Lower lobe of right lung (tissue), 2 donors: ENCODE data around the gene UVRAG. TPM values are rescaled to one million over a fixed set of nuclear protein-coding genes. Genes with fewer than 3 reads are reported as not detected.

ENCODE experiments used
- ATAC-seq, 2 donors: fragments of 200-7000 bp; cut with Tn5 transposase; one replicate each; pipeline ENCODE4 v1.9.1; 2020 to 2022; ENCODE audit warnings: mild to moderate bottlenecking in 2 of 2, moderate library complexity in 2 of 2
- DNase-seq: peaks from one replicate; pipeline ENCODE4 v3.0.0-alpha.2; 2020
- H3K27ac ChIP-seq: fragments of 200-600 bp; one replicate; pipeline ENCODE4 v1.8.0; 2022
- H3K27me3 ChIP-seq: fragments of 200-600 bp; one replicate; pipeline ENCODE4 v1.8.0; 2022; ENCODE audit warnings: low read depth
- H3K36me3 ChIP-seq: fragments of 200-600 bp; one replicate; pipeline ENCODE4 v1.8.0; 2022; ENCODE audit warnings: mild to moderate bottlenecking
- H3K4me1 ChIP-seq: fragments of 200-600 bp; one replicate; pipeline ENCODE4 v1.8.0; 2022
- H3K4me3 ChIP-seq: fragments of 200-600 bp; one replicate; pipeline ENCODE4 v1.8.0; 2022; ENCODE audit warnings: mild to moderate bottlenecking
- H3K9me3 ChIP-seq: fragments of 200-600 bp; one replicate; pipeline ENCODE4 v1.8.0; 2022
- CTCF ChIP-seq: fragments of 200-600 bp; IDR thresholded peaks from one replicate; pipeline ENCODE4 v1.8.0; 2022; ENCODE audit warnings: antibody characterized with exemption, mild to moderate bottlenecking
- intact Hi-C: fragments of 100-400 bp; cut with DNase I; formaldehyde crosslinking; loops from one replicate; pipeline ENCODE4 v1.11.0; 2022
- total RNA-seq: library from RNA; stranded (reverse); fragmentation: NEBNext Ultra II Directional; extraction: Animal tissue kit (Norgen Biotek cat#: 25700); gene quantifications from one replicate; pipeline ENCODE4 v1.2.1, GENCODE V29; 2021
- donor health status: DM: no; HTN: yes; CAD: no; lungs with severe emphysema.

The UVRAG gene
- total RNA-seq, 1 donor from 2014 or later, result 36.0 TPM

DNA sequence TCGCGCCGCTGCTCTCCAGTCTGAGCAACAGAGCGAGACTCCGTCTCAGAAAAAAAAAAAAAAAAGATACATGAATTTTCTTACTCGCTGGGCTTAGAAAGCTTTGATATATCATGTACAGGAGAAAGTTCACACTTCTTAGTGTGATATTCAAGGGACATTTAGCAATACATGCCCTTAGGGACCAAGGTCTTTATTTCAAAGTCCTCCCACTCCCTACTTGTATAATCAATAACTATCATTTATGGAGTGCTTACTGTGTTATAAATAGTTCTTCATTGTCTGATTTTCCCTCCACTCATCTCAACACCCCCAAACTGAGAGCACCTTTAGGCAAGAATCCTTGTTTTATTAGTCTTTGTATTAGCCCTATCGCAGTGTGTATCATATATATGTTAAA, 103.3 kb downstream of the UVRAG start:
- H3K27ac ChIP-seq, result no peak overlapping the region
- no peak for TF ChIP-seq CTCF
- no peak for DNase-seq

DNA sequence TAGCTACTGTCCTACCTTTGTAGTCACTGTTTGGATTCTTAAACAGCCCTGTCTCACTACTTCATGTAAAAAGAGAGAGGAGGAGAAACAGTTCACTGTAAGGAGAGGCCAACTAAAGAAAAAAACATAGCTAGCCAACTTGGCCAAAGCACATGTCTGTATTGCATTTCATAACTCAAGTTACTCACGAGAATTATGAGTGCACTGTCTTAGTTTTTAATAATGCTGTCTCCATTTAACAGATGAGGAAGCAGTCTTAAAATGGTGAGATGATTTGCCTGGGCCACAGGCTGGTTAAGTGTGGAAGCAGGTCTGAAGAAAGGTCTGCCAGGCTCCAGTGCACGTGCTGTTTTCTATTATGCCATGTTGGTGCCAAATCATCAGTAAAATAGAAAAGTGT, 104.5 kb downstream of the UVRAG start:
- intact Hi-C loops, result no loop called here
- H3K4me3 ChIP-seq, result no peak overlapping the region
- H3K27ac ChIP-seq, result no peak overlapping the region
- no peaks in the 10 kb centered on the region for H3K27me3 ChIP-seq
- DNase-seq, result no peak
- H3K36me3 ChIP-seq, result no peaks in the 10 kb centered on the region
- no peaks in the 10 kb centered on the region for H3K9me3 ChIP-seq
- ATAC-seq, result no peak
- H3K4me1 ChIP-seq, result peaks cover under 1% of the 10 kb centered on the region
- TF ChIP-seq CTCF, result no peak

More for the DNA sequence above, 103.3 kb downstream of the UVRAG start:
- H3K36me3 ChIP-seq, result peaks cover 4% of the 10 kb centered on the region
- H3K9me3 ChIP-seq, result no peaks in the 10 kb centered on the region
- intact Hi-C loops, result no loop called here
- no peaks in the 10 kb centered on the region for H3K27me3 ChIP-seq
- H3K4me3 ChIP-seq, result no peak overlapping the region
- no peak for ATAC-seq
- H3K4me1 ChIP-seq, result no peaks in the 10 kb centered on the region

GRCh38 chr11:75920848-75921247, 105.8 kb downstream of the UVRAG start:
- intact Hi-C loops, result no loop called here
- peaks cover 5% of the 10 kb centered on the region for H3K4me1 ChIP-seq
- no peaks in the 10 kb centered on the region for H3K27me3 ChIP-seq
- ATAC-seq, result no peak
- H3K9me3 ChIP-seq, result no peaks in the 10 kb centered on the region
- H3K27ac ChIP-seq, result no peak overlapping the region
- TF ChIP-seq CTCF, result no peak
- H3K36me3 ChIP-seq, result no peaks in the 10 kb centered on the region
- H3K4me3 ChIP-seq, result no peak overlapping the region
- no peak for DNase-seq

- no peak overlapping the region for H3K27ac ChIP-seq
- intact Hi-C loops, result no loop called here
- ATAC-seq, result no peak
Measured at GRCh38 chr11:75921808-75922207, 106.8 kb downstream of the UVRAG start.

GRCh38 chr11:75924966-75925784, 110.2 kb downstream of the UVRAG start:
- TF ChIP-seq CTCF, result no peak
- Histone ChIP-seq H3K36me3 (no peaks in the 10 kb centered on the region), H3K27me3 (no peaks in the 10 kb centered on the region), H3K4me3 (no peak overlapping the region), H3K9me3 (no peaks in the 10 kb centered on the region), H3K4me1 (peaks cover 5% of the 10 kb centered on the region), H3K27ac (no peak overlapping the region)
- ATAC-seq (no peak), DNase-seq (no peak)
- intact Hi-C loops, result no loop called here

More at GRCh38 chr11:75921808-75922207, 106.8 kb downstream of the UVRAG start:
- DNase-seq, result no peak
- no peak for TF ChIP-seq CTCF
- Histone ChIP-seq H3K9me3 (no peaks in the 10 kb centered on the region), H3K4me3 (no peak overlapping the region), H3K27me3 (no peaks in the 10 kb centered on the region), H3K36me3 (no peaks in the 10 kb centered on the region), H3K4me1 (peaks cover 5% of the 10 kb centered on the region)
